Measurements from ENCODE around the gene MLYCD.

The MLYCD gene

GRCh38 chr16:83890359-83890758, 8.6 kb upstream of the MLYCD start:
- Histone ChIP-seq H3K4me1 (ENCODE audit: control insufficient read depth, insufficient read depth, low read length) (no peaks in the 10 kb centered on the region), H3K36me3 (ENCODE audit: control insufficient read depth in 2 of 2, insufficient read depth in 1 of 2, low read length in 2 of 2) (no peaks in the 10 kb centered on the region), H3K4me3 (ENCODE audit: low read depth, low read length) (no peak overlapping the region), H3K27ac (ENCODE audit: extremely low read depth, low read depth, low read length) (no peak overlapping the region), H3K9me3 (ENCODE audit: control insufficient read depth, insufficient read depth, low read depth, low read length) (no peaks in the 10 kb centered on the region)
- TF ChIP-seq ZNF654 (tag by site-specific recombination; IDR thresholded peaks at IDR 0.05; ENCODE audit: low read depth) (no peak), SCRT2 (tag by site-specific recombination; IDR thresholded peaks at IDR 0.05) (no peak), BCL6B (tag by site-specific recombination; IDR thresholded peaks at IDR 0.05) (no peak), ZNF658 (tag by site-specific recombination; IDR thresholded peaks at IDR 0.05) (no peak), ZSCAN4 (tag by site-specific recombination; IDR thresholded peaks at IDR 0.05) (no peak), ZNF366 (tag by site-specific recombination; conservative IDR thresholded peaks at IDR 0.05) (no peak), ZNF112 (tag by site-specific recombination; IDR thresholded peaks at IDR 0.05) (no peak), INSM2 (tag by site-specific recombination; IDR thresholded peaks at IDR 0.05) (no peak), REST (tag by site-specific recombination; IDR thresholded peaks at IDR 0.05) (no peak), ZNF140 (tag by site-specific recombination; IDR thresholded peaks at IDR 0.05) (no peak), ZNF785 (tag by site-specific recombination; IDR thresholded peaks at IDR 0.05) (no peak), ZNF214 (tag by site-specific recombination; IDR thresholded peaks at IDR 0.05; ENCODE audit: borderline replicate concordance) (no peak)
- CTCF ChIA-PET = interaction anchor here (1.8 kb wide), 1 partner anchor 64 kb away, joined by 4 read pairs; no protein-coding TSS in a partner anchor
- POLR2A ChIA-PET = no interaction called here

DNA sequence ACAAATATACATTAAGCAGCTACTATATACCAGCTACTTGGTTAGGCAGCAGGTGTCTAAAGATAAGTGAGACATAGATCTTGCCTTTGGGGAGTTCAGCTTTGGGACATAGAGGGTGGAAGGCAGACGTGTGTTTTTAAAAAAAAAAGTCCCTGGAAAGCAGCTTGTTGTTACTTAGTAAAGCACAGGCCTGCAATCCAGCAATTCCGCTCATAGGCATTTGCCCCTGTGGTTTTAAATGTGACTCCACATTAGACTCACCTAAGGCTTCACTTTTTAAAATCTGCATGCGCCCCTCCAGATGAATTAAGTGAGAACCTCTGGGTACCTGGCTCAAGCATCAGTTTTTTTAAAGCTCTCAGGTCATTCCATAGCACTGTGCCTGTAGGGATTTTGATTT, 7.2 kb upstream of the MLYCD start:
- POLR2A ChIA-PET = no interaction called here
- no peak overlapping the region for H3K27ac ChIP-seq (ENCODE audit: extremely low read depth, low read depth, low read length)
- no peak overlapping the region for H3K4me3 ChIP-seq (ENCODE audit: low read depth, low read length)
- CTCF ChIA-PET = interaction anchor here (0.6 to 0.7 kb wide), 3 partner anchors 35 to 812 kb away, joined by 3 read pairs; no protein-coding TSS in a partner anchor
- no peaks in the 10 kb centered on the region for H3K36me3 ChIP-seq (ENCODE audit: control insufficient read depth in 2 of 2, insufficient read depth in 1 of 2, low read length in 2 of 2)
- no peaks in the 10 kb centered on the region for H3K4me1 ChIP-seq (ENCODE audit: control insufficient read depth, insufficient read depth, low read length)
- no peaks in the 10 kb centered on the region for H3K9me3 ChIP-seq (ENCODE audit: control insufficient read depth, insufficient read depth, low read depth, low read length)
- no peak for TF ChIP-seq KLF16 (tag by site-specific recombination; IDR thresholded peaks at IDR 0.05)
- TF ChIP-seq ZNF645 (tag by site-specific recombination; IDR thresholded peaks at IDR 0.05) = no peak
- TF ChIP-seq SETDB1 (IDR thresholded peaks at IDR 0.05; ENCODE audit: insufficient read length, low read length) = peak; percentile 44
- peak; percentile 99 for TF ChIP-seq ZNF140 (tag by site-specific recombination; IDR thresholded peaks at IDR 0.05)
- no peak for TF ChIP-seq ZNF175 (tag by site-specific recombination; IDR thresholded peaks at IDR 0.05)
- TF ChIP-seq ZBTB26 (tag by site-specific recombination; optimal IDR thresholded peaks at IDR 0.05) = no peak
- no peak for TF ChIP-seq PBX3 (CRISPR knock-in tag; IDR thresholded peaks at IDR 0.05)
- no peak for TF ChIP-seq ZNF571 (tag by site-specific recombination; IDR thresholded peaks at IDR 0.05)
- TF ChIP-seq ZNF76 (tag by site-specific recombination; IDR thresholded peaks at IDR 0.05; ENCODE audit: borderline replicate concordance, low read depth) = no peak
- no peak for TF ChIP-seq ZNF211 (tag by site-specific recombination; IDR thresholded peaks at IDR 0.05; ENCODE audit: low read depth)
- TF ChIP-seq ZNF23 (tag by site-specific recombination; IDR thresholded peaks at IDR 0.05; ENCODE audit: borderline replicate concordance) = no peak
- TF ChIP-seq ZNF302 (tag by site-specific recombination; IDR thresholded peaks at IDR 0.05; ENCODE audit: low read depth) = no peak
- no peak for TF ChIP-seq FEZF1 (tag by site-specific recombination; IDR thresholded peaks at IDR 0.05)

Data from HEK293 (cell line).